Umbilical cord (tissue), 2 donors: Measurements from ENCODE around the gene BEX5. TPM values are rescaled to one million over a fixed set of nuclear protein-coding genes. Genes with fewer than 3 reads are reported as not detected.
"Not testable (repeated sequence)": the region's sequence is repeated elsewhere in the genome, so short reads cannot be mapped to it uniquely, and the experiment has no call there.

Experiments used
- DNase-seq: peaks from one replicate; pipeline ENCODE4 v3.0.0-alpha.2; 2015; ENCODE audit warnings: low spot score
- total RNA-seq: library from RNA; depleted of rRNA; stranded (reverse); fragments of >200 nt; gene quantifications from one replicate; pipeline ENCODE4 v1.2.3, GENCODE V29; 2014; ENCODE audit warnings: low replicate concordance; ENCODE audit not compliant: insufficient read depth

Gene BEX5
- total RNA-seq: not detected

DNA sequence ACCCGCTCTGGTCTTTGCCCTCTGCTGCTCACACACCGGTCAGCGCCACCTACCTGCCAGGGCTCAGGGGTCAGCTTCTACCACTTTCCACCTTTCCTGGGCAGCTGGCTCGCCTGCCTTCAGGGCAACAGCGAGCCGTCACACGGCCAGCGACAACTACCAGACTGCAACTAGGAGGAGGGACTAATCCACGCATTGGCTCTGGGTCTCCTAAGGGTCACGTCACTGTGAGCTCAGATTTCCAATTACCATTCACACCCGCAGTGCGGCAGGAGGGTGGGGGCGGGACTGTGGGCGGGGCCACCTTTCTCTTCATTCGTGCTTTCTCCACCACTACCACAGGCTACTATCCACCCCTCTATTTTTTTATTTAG, at the start of gene BEX5:
TSS of gene BEX5 (minus strand) at position 172 of the 374 bp plus-strand sequence. CDS start 1,712 bp downstream, outside the sequence.
- peak; percentile 0 for DNase-seq

DNA sequence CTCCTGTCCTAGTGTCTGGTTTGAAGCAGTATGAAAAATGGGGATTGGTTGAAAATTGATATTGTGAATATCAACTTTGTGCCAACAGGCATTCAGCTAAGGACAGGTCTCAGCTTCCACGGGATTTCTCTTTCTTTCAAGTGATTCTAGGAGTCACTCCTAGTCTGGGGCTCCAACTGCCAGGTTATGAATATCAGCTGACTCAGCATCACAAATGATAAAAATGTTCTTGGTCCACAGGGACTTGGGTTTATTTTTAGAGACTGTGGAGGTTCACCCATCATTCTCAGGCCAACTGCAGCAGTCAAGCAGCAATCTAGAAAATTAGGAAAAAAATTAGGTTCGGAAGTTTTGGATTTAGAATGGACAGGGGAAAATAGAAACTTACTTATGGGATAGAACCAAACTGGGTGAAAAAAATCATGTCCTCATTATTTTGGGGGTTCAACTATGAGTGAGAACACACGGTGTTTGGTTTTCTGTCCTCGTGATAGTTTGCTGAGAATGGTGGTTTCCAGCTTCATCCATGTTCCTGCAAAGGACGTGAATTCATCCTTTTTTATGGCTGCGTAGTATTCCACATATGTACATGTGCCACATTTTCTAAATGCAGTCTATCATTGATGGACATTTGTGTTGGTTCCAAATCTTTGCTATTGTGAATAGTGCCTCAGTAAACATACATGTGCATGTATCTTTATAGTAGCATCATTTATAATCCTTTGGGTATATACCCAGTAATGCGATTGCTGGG, 30.4 kb upstream of the BEX5 start:
- no peak for DNase-seq

DNA sequence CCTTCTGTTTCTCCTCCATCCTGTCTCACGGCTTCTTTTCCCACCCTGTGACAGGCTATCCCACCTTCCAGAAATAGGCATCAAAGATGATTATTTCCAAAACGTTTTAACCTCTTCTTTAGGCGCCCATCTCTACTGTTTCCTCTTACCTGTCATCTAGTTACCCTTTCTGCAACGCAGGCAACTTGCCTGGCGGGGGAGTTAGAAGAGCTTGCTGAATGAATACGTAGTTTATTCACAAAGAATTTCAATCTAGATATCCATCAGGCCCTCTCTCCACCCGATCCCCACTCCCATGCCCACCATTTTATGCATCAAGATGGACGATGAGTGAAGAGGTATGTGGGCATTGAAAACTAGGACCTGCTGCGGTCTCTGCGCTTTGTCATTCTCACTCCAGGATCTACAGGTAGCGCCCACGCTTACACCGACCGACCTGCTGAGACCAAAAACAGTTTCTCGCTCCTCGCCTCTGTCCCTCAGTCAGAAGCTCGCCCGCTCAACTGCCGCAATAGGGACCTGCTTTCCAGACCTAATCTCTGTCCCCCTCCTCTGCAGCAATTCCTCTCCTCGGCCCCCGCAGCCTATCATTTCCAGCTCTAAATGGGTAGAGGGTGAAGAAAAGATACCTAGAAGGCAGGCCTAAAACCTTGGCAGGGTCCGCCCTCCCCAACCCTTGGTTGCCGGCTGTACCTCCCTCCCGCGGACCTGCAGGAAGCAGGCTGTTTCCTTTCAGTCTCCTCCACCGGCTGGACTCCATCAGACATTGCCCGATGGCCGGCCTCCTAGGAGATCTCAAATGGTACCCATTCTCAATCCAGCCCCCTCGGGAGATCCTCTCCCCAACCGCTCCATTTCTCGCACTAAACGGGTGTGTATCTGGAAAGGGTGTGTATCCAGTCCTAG, 624 bp downstream of the BEX5 start:
- no peak for DNase-seq

DNA sequence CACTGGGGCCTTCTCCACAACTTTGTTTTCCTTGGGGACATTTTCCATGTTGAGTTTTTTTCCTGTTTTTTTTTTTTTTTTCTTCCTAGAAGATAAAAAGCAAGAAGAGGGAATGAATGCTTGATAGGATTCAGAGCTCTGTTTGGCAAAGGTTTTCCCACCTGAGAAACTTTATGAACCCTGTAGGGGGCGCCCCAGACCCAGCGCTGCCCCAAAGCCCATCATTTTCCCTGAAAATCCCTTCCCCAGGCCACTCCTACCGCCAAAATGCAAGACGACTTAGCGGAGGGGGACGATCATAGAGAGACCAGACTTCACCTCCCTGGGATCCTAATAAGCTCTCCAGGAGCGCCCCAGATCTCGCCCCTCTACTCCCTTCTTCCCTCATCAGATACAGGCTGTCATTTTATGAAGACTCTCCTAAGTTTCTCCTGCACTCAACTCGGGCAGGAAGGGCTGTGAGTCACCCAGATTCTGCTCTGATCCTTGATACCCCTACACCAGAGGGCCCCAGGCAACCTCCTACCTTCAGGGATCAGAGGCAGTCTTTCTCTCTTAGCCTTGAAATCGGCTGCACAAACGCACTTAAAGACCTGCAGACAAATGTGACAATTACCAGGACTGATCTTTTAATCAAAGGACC, 1.4 kb downstream of the BEX5 start:
- DNase-seq: no peak

DNA sequence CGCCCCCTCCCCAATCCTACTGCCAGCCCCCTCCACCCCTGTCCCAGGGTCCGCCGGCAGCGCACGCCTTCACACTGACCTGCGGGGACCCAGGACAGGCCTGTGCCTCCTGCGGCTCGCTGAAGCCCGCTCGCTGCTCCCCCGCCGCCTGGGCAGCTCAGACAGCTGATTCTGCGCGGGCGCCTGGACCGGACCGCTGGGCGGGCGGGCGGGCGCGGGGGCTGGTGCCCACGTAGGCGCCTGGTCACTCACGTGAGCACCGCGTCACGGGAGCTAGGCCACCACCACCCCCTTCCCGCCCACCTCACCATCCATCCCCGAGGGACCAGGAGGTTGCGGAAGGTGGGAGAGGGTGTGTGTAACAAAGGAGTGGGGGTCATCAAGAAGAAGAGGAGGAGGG, 13.5 kb downstream of the BEX5 start, which contains the start of gene TCEAL6:
TSS of gene TCEAL6 (minus strand) at position 208 of the 400 bp plus-strand sequence.
- not testable (repeated sequence) for DNase-seq

DNA sequence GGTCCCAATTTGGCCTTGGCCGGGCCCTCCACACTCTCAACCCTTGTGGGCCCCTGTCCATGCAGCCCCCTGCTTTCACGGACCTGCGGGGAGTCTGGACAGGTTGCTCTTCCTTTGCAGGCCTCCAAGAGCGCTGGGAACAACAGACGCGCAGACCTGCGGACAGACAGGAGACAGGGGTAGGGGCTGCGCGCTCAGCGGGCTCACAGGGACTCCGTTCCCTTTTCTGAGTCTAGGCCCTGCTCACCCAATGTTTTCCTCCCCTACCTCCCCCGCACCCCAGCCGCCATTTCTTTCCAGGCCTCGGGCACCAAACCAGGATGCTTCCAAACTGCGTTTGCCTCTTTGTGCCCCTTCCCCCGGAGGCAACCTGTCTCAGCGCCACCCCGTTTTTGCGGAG, 14.1 kb downstream of the BEX5 start:
- not testable (repeated sequence) for DNase-seq

DNA sequence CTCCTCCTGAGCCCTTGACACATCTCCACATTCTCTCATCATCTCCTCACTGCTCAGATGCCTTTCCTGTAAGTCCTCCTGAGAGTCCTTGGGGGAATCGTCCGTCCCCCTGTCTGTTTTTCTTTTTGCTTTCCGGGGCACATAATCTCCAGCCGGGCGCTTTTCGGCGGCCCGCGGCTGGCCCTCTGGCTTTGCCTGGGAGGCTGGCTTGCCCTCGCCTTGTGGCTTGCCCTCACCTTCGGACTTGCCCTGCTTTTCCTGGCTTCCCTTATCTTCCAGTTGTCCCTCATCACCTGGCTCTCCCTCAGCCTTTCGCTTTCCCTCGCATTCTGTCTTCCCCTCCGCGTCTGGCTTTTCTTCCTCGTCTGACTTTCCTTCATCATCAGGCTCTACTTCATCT, 14.9 kb downstream of the BEX5 start:
- not testable (repeated sequence) for DNase-seq

DNA sequence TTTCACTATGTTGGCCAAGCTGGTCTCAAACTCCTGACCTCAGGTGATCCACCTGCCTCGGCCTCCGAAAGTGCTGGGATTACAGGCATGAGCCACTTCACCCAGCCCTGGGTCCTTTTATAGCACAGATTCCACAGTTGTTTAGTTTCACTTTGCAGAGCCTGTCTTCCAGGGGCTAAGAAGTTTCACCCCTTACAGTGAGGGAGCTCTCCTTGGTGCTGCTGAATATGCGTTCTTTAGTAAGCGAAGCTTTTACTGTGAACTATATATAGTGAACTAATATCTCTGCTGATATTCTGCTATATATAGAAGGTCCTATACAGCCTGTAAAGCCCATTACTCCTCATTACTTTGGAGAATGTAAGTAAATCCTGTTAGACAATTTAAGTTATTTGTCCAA, 17.7 kb downstream of the BEX5 start:
- no peak for DNase-seq

DNA sequence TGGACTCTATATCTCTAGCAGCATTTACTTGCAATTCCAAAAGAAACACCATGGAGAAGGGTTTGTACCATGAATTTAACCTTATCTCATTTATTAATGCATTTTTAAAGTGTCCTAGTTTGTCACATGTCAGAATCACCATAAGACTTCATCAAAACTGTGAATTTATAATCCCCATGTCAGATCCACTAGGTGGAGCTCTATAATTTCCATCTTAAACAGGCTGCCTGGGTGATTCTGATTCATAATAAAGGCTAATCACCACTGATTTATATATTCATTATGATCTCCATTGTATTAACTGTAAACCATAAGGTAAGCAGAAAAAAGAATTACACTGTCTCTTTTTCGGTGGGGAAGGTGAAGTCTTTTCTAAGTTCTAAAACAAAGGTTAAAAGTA, 26.3 kb downstream of the BEX5 start:
- DNase-seq: no peak

DNA sequence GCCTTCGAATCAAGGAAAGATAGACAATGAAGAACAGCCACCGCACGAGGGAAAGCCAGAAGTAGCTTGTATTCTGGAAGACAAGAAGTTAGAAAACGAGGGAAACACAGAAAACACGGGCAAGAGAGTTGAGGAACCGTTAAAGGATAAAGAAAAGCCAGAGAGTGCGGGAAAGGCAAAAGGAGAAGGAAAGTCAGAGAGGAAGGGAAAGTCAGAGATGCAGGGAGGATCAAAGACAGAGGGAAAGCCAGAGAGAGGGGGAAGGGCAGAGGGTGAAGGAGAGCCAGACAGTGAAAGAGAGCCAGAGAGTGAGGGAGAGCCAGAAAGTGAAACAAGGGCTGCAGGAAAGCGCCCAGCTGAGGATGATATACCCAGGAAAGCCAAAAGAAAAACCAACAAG, 28.9 kb downstream of the BEX5 start:
- DNase-seq: no peak

DNA sequence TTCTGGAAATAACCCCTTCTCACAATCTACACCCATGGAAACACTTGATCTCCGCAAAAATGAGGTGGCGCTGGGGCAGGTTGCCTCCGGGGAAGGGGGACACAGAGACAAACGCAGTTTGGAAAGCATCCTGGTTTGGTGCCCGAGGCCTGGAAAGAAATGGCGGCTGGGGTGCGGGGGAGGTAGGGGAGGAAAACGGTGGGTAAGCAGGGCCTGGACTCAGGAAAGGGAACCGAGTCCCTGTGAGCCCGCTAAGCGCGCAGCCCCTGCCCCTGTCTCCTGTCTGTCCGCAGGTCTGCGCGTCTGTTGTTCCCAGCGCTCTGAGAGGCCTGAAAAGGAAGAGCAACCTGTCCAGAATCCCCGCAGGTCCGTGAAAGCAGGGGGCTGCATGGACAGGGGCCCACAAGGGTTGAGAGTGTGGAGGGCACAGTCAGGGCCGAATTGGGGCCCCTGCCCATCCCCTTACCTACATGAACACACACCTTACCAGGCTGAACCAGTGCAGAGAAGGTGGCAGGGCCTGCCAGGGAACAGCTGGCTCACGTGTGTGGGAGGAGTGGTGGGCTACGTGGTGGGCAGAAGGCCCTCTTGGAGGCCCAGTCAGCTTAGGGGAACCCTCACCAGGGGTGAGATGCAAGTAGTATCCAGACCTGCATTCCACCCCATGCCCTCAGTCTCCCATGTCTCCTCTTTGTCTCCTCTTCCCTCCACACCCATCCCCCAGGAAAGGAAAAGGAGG, 29.5 kb downstream of the BEX5 start:
- DNase-seq: not testable (repeated sequence)

DNA sequence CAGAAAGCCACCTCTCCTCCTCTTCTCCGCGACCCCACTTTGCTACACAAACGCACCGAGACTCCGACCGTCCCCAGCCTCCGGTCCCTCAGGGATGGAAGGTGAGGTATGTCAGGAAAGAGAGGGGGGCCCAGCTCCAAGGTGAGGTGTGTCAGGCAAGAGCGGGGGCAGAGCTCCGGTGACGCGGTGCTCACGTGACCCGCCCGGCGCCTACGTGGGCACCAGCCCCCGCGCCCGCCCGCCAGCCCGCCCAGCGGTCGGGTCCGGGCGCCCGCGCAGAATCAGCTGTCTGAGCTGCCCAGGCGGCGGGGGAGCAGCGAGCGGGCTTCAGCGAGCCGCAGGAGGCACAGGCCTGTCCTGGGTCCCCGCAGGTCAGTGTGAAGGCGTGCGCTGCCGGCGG, 30.3 kb downstream of the BEX5 start, which contains the start of gene TCEAL2:
TSS of gene TCEAL2 (plus strand) at position 244 of the 400 bp plus-strand sequence. CDS start 1,152 bp downstream, outside the sequence.
- DNase-seq: not testable (repeated sequence)

DNA sequence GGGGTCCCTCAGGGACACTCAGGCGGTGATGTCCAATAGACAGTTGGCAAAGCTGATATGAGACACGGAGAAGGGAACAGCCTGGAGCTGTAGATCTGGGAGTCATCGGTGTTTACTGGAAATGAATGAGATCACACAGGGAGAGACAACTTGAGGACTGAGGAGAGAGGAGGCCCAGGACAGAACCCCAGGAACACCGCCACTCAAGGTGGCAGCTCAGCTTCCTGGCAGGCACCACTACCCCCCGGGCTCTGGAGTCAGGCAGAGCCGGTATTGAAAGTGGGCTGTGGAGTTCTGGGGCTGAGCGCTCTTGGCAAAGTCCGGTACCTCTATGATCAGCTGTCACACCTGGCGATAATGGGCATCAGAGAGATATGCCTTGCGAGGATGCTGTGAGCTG, 30.8 kb downstream of the BEX5 start:
- not testable (repeated sequence) for DNase-seq

DNA sequence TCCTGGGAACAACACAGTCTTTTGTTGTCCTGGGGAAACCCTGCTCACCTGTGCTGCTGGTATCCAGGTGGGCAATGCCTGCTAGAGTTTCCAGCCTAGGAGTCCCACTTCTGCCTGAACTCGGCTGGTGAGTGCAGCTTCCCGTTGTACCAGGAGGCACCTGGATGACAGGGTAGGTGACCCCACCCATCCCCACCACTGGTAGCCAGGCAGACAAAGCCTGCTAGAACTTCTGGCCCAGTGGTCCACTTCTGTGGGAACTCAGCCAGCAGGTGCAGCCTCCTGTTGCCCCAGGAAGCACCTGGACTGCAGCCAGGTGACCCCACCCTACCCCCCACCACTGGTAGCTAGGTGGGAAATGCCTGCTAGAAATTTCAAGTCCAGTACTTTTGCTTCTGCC, 40.0 kb downstream of the BEX5 start:
- no peak for DNase-seq

DNA sequence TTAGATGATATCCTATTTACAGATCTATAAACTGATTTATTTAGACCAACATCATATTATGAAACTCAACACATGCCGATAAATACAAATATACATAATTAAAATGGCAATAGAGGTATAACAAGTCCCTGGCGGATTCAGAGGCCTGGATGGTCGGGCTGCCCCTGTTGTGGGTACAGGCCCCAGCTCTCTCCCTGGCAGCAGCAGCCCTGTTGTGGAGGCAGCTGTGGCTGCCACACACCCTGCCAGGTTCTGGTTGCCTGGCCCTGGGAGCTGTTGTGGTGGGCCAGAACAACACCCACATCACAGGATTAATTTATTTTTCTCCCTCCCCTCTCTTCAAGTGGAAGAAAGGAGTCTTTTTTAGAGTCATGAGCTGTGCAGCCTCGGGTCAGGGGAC, 42.4 kb downstream of the BEX5 start:
- DNase-seq: no peak

Other genes with a start within 250 kb of the BEX5 start
- gene ZMAT1, start 223.9 kb downstream of the BEX5 start, total RNA-seq: 13.0 TPM
- not detected for gene TCEAL2, start 30.3 kb downstream of the BEX5 start, total RNA-seq
- not detected for gene TCEAL6, start 13.5 kb downstream of the BEX5 start, total RNA-seq
- not detected for gene TCP11X1, start 59.3 kb upstream of the BEX5 start, total RNA-seq
- not detected for gene NXF2, start 91.2 kb upstream of the BEX5 start, total RNA-seq